ENCODE results near the gene PEX5L.
"Not testable (repeated sequence)": the region's sequence is repeated elsewhere in the genome, so short reads cannot be mapped to it uniquely, and the experiment has no call there.

The PEX5L gene

GRCh38 chr3:179791793-179792192 lies 244.9 kb downstream of the PEX5L start:
- Histone ChIP-seq H3K9me2 (replicated peaks; ENCODE audit: insufficient read depth, low read length) (no peaks in the 10 kb centered on the region), H3K79me2 (ENCODE audit: insufficient read depth, low read length) (no peaks in the 10 kb centered on the region), H3K4me3 (ENCODE audit: insufficient read depth, low read length, poor library complexity, severe bottlenecking) (no peak overlapping the region), H4K20me1 (ENCODE audit: low read depth, low read length) (no peaks in the 10 kb centered on the region), H3K36me3 (ENCODE audit: low read length) (no peaks in the 10 kb centered on the region), H3K9ac (ENCODE audit: low read length) (no peak overlapping the region), H3K4me2 (ENCODE audit: low read depth, low read length, poor library complexity, severe bottlenecking) (no peak overlapping the region), H3F3A (ENCODE audit: insufficient read depth) (no peaks in the 10 kb centered on the region), H2AFZ (ENCODE audit: low read depth, low read length, severe bottlenecking) (no peak overlapping the region), H3K27me3 (ENCODE audit: low read length) (no peaks in the 10 kb centered on the region), H3K9me3 (ENCODE audit: insufficient read depth, low read length) (no peaks in the 10 kb centered on the region), H3K27ac (ENCODE audit: low read depth, low read length) (no peak overlapping the region)
- TF ChIP-seq, protein P1, sequence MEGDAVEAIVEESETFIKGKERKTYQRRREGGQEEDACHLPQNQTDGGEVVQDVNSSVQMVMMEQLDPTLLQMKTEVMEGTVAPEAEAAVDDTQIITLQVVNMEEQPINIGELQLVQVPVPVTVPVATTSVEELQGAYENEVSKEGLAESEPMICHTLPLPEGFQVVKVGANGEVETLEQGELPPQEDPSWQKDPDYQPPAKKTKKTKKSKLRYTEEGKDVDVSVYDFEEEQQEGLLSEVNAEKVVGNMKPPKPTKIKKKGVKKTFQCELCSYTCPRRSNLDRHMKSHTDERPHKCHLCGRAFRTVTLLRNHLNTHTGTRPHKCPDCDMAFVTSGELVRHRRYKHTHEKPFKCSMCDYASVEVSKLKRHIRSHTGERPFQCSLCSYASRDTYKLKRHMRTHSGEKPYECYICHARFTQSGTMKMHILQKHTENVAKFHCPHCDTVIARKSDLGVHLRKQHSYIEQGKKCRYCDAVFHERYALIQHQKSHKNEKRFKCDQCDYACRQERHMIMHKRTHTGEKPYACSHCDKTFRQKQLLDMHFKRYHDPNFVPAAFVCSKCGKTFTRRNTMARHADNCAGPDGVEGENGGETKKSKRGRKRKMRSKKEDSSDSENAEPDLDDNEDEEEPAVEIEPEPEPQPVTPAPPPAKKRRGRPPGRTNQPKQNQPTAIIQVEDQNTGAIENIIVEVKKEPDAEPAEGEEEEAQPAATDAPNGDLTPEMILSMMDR (IDR thresholded peaks at IDR 0.05; ENCODE audit: insufficient read depth, low read length, poor library complexity, severe bottlenecking) = no peak
- no peak for TF ChIP-seq EZH2phosphoT487 (conservative IDR thresholded peaks at IDR 0.05; ENCODE audit: low read length)

GRCh38 chr3:179788996-179789395 lies 247.7 kb downstream of the PEX5L start:
- Histone ChIP-seq H3K4me3 (ENCODE audit: insufficient read depth, low read length, poor library complexity, severe bottlenecking) (no peak overlapping the region), H3K9me2 (replicated peaks; ENCODE audit: insufficient read depth, low read length) (no peaks in the 10 kb centered on the region), H3K36me3 (ENCODE audit: low read length) (no peaks in the 10 kb centered on the region), H3F3A (ENCODE audit: insufficient read depth) (no peaks in the 10 kb centered on the region), H3K9ac (ENCODE audit: low read length) (no peak overlapping the region), H3K4me2 (ENCODE audit: low read depth, low read length, poor library complexity, severe bottlenecking) (no peak overlapping the region), H3K27ac (ENCODE audit: low read depth, low read length) (no peak overlapping the region), H2AFZ (ENCODE audit: low read depth, low read length, severe bottlenecking) (no peak overlapping the region), H3K27me3 (ENCODE audit: low read length) (no peaks in the 10 kb centered on the region), H3K9me3 (ENCODE audit: insufficient read depth, low read length) (no peaks in the 10 kb centered on the region), H3K79me2 (ENCODE audit: insufficient read depth, low read length) (no peaks in the 10 kb centered on the region), H4K20me1 (ENCODE audit: low read depth, low read length) (no peaks in the 10 kb centered on the region)
- TF ChIP-seq EZH2phosphoT487 (conservative IDR thresholded peaks at IDR 0.05; ENCODE audit: low read length) = no peak
- TF ChIP-seq, protein P1 (IDR thresholded peaks at IDR 0.05; ENCODE audit: insufficient read depth, low read length, poor library complexity, severe bottlenecking) = no peak

GRCh38 chr3:179782841-179783240 lies 253.9 kb downstream of the PEX5L start:
- H4K20me1 ChIP-seq (ENCODE audit: low read depth, low read length); H3K79me2 ChIP-seq (ENCODE audit: insufficient read depth, low read length); H3K4me3 ChIP-seq (ENCODE audit: insufficient read depth, low read length, poor library complexity, severe bottlenecking); H3K9ac ChIP-seq (ENCODE audit: low read length); H2AFZ ChIP-seq (ENCODE audit: low read depth, low read length, severe bottlenecking); H3K9me3 ChIP-seq (ENCODE audit: insufficient read depth, low read length); H3K4me2 ChIP-seq (ENCODE audit: low read depth, low read length, poor library complexity, severe bottlenecking); H3K27ac ChIP-seq (ENCODE audit: low read depth, low read length); H3K36me3 ChIP-seq (ENCODE audit: low read length); H3F3A ChIP-seq (ENCODE audit: insufficient read depth); H3K9me2 ChIP-seq (replicated peaks; ENCODE audit: insufficient read depth, low read length); H3K27me3 ChIP-seq (ENCODE audit: low read length): not testable (repeated sequence)

- H3K79me2 ChIP-seq (ENCODE audit: insufficient read depth, low read length) = no peaks in the 10 kb centered on the region
- peaks cover 12% of the 10 kb centered on the region for H3K36me3 ChIP-seq (ENCODE audit: low read length)
- H3K9me3 ChIP-seq (ENCODE audit: insufficient read depth, low read length) = no peaks in the 10 kb centered on the region
- H3K9ac ChIP-seq (ENCODE audit: low read length) = no peak overlapping the region
- no peak overlapping the region for H2AFZ ChIP-seq (ENCODE audit: low read depth, low read length, severe bottlenecking)
- H3K27ac ChIP-seq (ENCODE audit: low read depth, low read length) = no peak overlapping the region
- no peaks in the 10 kb centered on the region for H4K20me1 ChIP-seq (ENCODE audit: low read depth, low read length)
- TF ChIP-seq EZH2phosphoT487 (conservative IDR thresholded peaks at IDR 0.05; ENCODE audit: low read length) = no peak
- TF ChIP-seq, protein P1 (IDR thresholded peaks at IDR 0.05; ENCODE audit: insufficient read depth, low read length, poor library complexity, severe bottlenecking) = no peak
- H3K27me3 ChIP-seq (ENCODE audit: low read length) = no peaks in the 10 kb centered on the region
- H3K4me3 ChIP-seq (ENCODE audit: insufficient read depth, low read length, poor library complexity, severe bottlenecking) = no peak overlapping the region
- no peak overlapping the region for H3K4me2 ChIP-seq (ENCODE audit: low read depth, low read length, poor library complexity, severe bottlenecking)
- H3F3A ChIP-seq (ENCODE audit: insufficient read depth) = no peaks in the 10 kb centered on the region
- no peaks in the 10 kb centered on the region for H3K9me2 ChIP-seq (replicated peaks; ENCODE audit: insufficient read depth, low read length)
These were observed 261.2 kb downstream of the PEX5L start for GRCh38 chr3:179775416-179776122.
